ENCODE data around the gene OVOL1.

DNA sequence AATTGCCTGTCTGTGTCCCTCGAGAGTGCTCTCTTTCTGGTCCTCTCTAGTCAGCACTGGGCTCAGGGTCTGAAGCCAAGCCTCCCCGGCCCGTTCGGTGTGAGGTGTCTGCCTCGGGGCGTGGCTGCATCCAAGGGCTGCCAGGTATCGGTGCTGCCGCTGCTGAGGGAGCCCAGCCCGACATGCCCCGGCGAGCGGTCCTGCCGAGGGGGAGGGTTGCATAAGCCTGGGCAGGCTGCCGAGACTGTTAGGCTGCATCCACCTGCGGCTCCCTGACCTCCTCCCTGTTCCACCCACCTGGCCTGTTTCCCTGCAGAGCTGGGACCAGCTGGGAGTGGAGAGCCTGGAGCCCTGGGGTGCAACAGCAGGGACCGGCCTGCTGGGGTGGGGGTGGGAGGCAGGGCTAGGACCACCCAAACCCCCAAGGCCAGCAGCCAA, 6.3 kb downstream of the OVOL1 start:
- TF ChIP-seq, protein P1, sequence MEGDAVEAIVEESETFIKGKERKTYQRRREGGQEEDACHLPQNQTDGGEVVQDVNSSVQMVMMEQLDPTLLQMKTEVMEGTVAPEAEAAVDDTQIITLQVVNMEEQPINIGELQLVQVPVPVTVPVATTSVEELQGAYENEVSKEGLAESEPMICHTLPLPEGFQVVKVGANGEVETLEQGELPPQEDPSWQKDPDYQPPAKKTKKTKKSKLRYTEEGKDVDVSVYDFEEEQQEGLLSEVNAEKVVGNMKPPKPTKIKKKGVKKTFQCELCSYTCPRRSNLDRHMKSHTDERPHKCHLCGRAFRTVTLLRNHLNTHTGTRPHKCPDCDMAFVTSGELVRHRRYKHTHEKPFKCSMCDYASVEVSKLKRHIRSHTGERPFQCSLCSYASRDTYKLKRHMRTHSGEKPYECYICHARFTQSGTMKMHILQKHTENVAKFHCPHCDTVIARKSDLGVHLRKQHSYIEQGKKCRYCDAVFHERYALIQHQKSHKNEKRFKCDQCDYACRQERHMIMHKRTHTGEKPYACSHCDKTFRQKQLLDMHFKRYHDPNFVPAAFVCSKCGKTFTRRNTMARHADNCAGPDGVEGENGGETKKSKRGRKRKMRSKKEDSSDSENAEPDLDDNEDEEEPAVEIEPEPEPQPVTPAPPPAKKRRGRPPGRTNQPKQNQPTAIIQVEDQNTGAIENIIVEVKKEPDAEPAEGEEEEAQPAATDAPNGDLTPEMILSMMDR (IDR thresholded peaks at IDR 0.05; ENCODE audit: low read depth, low read length): no peak
- TF ChIP-seq POLR2A (IDR thresholded peaks at IDR 0.05; ENCODE audit: extremely low read depth, insufficient read length) (no peak), MYC (IDR thresholded peaks at IDR 0.05; ENCODE audit: low read depth, low read length) (no peak)
- TF ChIP-seq, protein P2, sequence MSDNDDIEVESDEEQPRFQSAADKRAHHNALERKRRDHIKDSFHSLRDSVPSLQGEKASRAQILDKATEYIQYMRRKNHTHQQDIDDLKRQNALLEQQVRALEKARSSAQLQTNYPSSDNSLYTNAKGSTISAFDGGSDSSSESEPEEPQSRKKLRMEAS (IDR thresholded peaks at IDR 0.05; ENCODE audit: low read depth, low read length): no peak
